LNCAP (cell line): ENCODE data around the gene PTPN9.

Experiments
- CTCF ChIP-seq: fragments of 450-650 bp; IDR thresholded peaks from 2 replicates; pipeline ENCODE4 v1.5.1; 2017; ENCODE audit warnings: mild to moderate bottlenecking

Gene PTPN9

DNA sequence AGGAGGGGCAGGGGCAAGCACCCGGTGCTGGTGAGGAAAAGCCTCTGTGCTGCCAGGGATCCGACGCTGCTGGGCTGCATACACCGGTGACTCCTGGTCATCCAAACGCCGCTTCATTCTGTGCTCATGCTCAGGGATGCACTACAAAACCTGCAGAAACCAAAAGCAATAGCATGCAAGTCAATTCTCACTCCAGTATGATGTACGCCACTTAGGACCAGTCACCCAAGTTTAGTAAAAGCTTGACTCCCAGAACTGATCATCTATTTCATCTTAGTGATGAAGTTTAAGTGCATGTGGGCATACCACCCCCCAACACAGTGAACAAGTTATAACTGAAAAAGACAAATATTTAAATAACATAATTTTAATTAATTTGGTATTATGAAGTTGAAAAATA, 148.9 kb downstream of the PTPN9 start:
- no peak for TF ChIP-seq CTCF

GRCh38 chr15:75428152-75428551, 151.0 kb downstream of the PTPN9 start:
- no peak for TF ChIP-seq CTCF

GRCh38 chr15:75425966-75426500, 153.1 kb downstream of the PTPN9 start:
- no peak; the same call in 1 of the 2 replicates for TF ChIP-seq CTCF

DNA sequence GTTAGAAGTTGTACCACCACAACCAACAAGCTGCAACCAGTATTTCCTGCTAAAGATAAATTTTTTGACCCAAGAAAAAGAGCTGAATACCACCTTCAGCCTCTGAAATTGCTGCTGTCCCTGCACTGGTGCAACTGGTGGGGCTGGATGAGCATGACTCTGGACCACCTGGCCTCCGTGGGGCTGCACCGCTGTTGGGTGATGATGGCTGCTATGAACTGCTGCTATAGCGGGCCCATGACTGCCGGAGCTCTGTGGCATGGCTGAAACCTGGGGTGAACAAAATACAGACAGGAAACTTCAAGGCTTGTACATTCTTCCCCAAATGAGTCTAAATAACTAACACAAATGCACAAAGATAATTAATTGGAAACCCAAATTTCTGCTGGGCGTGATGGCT, 156.6 kb downstream of the PTPN9 start:
- TF ChIP-seq CTCF: no peak

- TF ChIP-seq CTCF: no peak
These were observed 158.4 kb downstream of the PTPN9 start for GRCh38 chr15:75420698-75421097.

- no peak for TF ChIP-seq CTCF
These were observed 162.5 kb downstream of the PTPN9 start for GRCh38 chr15:75416584-75416983.
